HepG2 (cell line): ENCODE results near the gene INO80. TPM values are rescaled to one million over a fixed set of nuclear protein-coding genes. Genes with fewer than 3 reads are reported as not detected.

Source experiments
- ATAC-seq: fragments of 200-7000 bp; cut with Tn5 transposase; 3 replicates; pipeline ENCODE4 v1.9.1; 2020; ENCODE audit warnings: mild to moderate bottlenecking, moderate library complexity
- BruUV-seq: library from RNA; stranded (reverse); fragments of 400-500 nt; replicated peaks from 2 replicates; lab custom pipeline; 2021; lab: Mats Ljungman, UMichigan
- CTCF ChIA-PET: fragments of 300-600 bp; formaldehyde crosslinking; extraction: SDS; loops from one replicate; lab custom pipeline; 2021; ENCODE audit warnings: low total read pairs, inconsistent platforms, low intra/inter-chr PET ratio; lab: Yijun Ruan, JAX
- POLR2A ChIA-PET: fragments of 350-600 bp; sonication (Branson Sonifier 250); formaldehyde crosslinking; loops from one replicate; lab custom pipeline; 2020; ENCODE audit warnings: antibody characterized with exemption, inconsistent platforms; lab: Yijun Ruan, JAX
- DNase-seq: peaks from one replicate; pipeline ENCODE4 v3.0.0-alpha.2; 2015; ENCODE audit warnings: low spot score
- FAIRE-seq: peaks from 3 replicates; lab custom pipeline; 2011; peaks lifted over from hg19 to GRCh38; lab: Jason Lieb, UNC
- H2AFZ ChIP-seq: one replicate; pipeline ENCODE4 v1.6.1; 2011; ENCODE audit warnings: low read length, inconsistent platforms
- H3K27ac ChIP-seq: fragments of 300-600 bp; 3 replicates; pipeline ENCODE4 v1.8.0; 2011; ENCODE audit warnings: mixed run types, mild to moderate bottlenecking, mixed read lengths, low read length, inconsistent platforms; ENCODE audit not compliant: insufficient read depth; ENCODE audit errors: extremely low read length
- H3K27me3 ChIP-seq, 2 experiments: fragments of 200-600 bp in 1 of 2; 2 replicates in 1 of 2; 3 replicates in 1 of 2; pipeline versions ENCODE4 v1.6.0 to v1.8.0; 2011; ENCODE audit warnings: low read length in 2 of 2, mild to moderate bottlenecking in 2 of 2, moderate library complexity in 2 of 2, inconsistent platforms in 1 of 2; ENCODE audit not compliant: insufficient read depth in 2 of 2, control insufficient read depth in 1 of 2
- H3K36me3 ChIP-seq, 2 experiments: fragments of 200-600 bp in 1 of 2; replicated peaks in 1 of 2; 2 replicates in 1 of 2; 3 replicates in 1 of 2; pipeline versions ENCODE4 v1.5.1 to v1.8.0; 2011; ENCODE audit warnings: low read length in 2 of 2, inconsistent platforms in 1 of 2; ENCODE audit not compliant: insufficient read depth in 2 of 2, control insufficient read depth in 1 of 2
- H3K4me1 ChIP-seq: 2 replicates; pipeline ENCODE4 v1.5.1; 2012; ENCODE audit warnings: low read length, inconsistent platforms; ENCODE audit not compliant: insufficient read depth
- H3K4me2 ChIP-seq: 2 replicates; pipeline ENCODE4 v1.6.0; 2011; ENCODE audit warnings: low read depth, low read length, inconsistent platforms
- H3K4me3 ChIP-seq, 3 experiments: fragments of 200-600 bp in 1 of 3; sonication (generic), shearing (Covaris generic) in 1 of 3; replicated peaks in 1 of 3; 2 replicates each; pipeline ENCODE4 v1.5.1; 2011 to 2016; ENCODE audit warnings: low read length in 3 of 3, inconsistent platforms in 2 of 3, low read depth in 2 of 3, mild to moderate bottlenecking in 2 of 3, control low read depth in 1 of 3, mixed read lengths in 1 of 3; ENCODE audit not compliant: insufficient read depth in 1 of 3
- H3K79me2 ChIP-seq: one replicate; pipeline ENCODE4 v1.6.1; 2011; ENCODE audit warnings: low read length, inconsistent platforms; ENCODE audit not compliant: insufficient read depth
- H3K9ac ChIP-seq: 2 replicates; pipeline ENCODE4 v1.6.0; 2011; ENCODE audit warnings: mild to moderate bottlenecking, low read depth, low read length, inconsistent platforms; ENCODE audit not compliant: insufficient read depth
- H3K9me3 ChIP-seq: 2 replicates; pipeline ENCODE4 v1.5.1; 2012; ENCODE audit warnings: mild to moderate bottlenecking, low read length
- H4K20me1 ChIP-seq: 2 replicates; pipeline ENCODE4 v1.6.0; 2011; ENCODE audit warnings: inconsistent platforms, mild to moderate bottlenecking, low read length, moderate library complexity; ENCODE audit not compliant: insufficient read depth
- ADNP ChIP-seq: sonication (generic); formaldehyde crosslinking; IDR thresholded peaks from 2 replicates; pipeline ENCODE4 v1.4.0; 2020; ENCODE audit warnings: missing genetic modification reagents
- ATRX ChIP-seq: sonication (generic); formaldehyde crosslinking; IDR thresholded peaks from 2 replicates; pipeline ENCODE4 v1.4.0; 2020; ENCODE audit warnings: missing genetic modification reagents, borderline replicate concordance
- CREM ChIP-seq, 2 experiments: sonication (generic) in 1 of 2; formaldehyde crosslinking in 1 of 2; IDR thresholded peaks; 2 replicates each; pipeline versions ENCODE4 v1.4.0 to v1.6.1; 2016 to 2020; ENCODE audit warnings: antibody characterized with exemption in 1 of 2, mild to moderate bottlenecking in 1 of 2, missing genetic modification reagents in 1 of 2
- EEA1 ChIP-seq: sonication (generic); formaldehyde crosslinking; IDR thresholded peaks from 2 replicates; pipeline ENCODE4 v1.5.1; 2020; ENCODE audit warnings: mild to moderate bottlenecking, missing genetic modification reagents, borderline replicate concordance
- LCORL ChIP-seq, 2 experiments: fragments of 450-650 bp in 1 of 2; sonication (generic) in 1 of 2; formaldehyde crosslinking in 1 of 2; IDR thresholded peaks; 2 replicates each; pipeline versions ENCODE4 v1.5.0 to v1.6.1; 2017 to 2020; ENCODE audit warnings: antibody characterized with exemption in 1 of 2, missing genetic modification reagents in 1 of 2
- NR1H2 ChIP-seq: sonication (generic); formaldehyde crosslinking; IDR thresholded peaks from 2 replicates; pipeline ENCODE4 v1.8.1; 2022; ENCODE audit warnings: low read depth, missing genetic modification reagents, borderline replicate concordance
- NR2F6 ChIP-seq, 2 experiments: IDR thresholded peaks; 2 replicates each; pipeline ENCODE4 v1.6.1; 2016; ENCODE audit warnings: antibody characterized with exemption in 1 of 2, mild to moderate bottlenecking in 1 of 2
- SMAD9 ChIP-seq: sonication (generic); formaldehyde crosslinking; IDR thresholded peaks from 2 replicates; pipeline ENCODE4 v1.5.1; 2020; ENCODE audit warnings: mild to moderate bottlenecking, missing genetic modification reagents
- STAT6 ChIP-seq: sonication (generic); formaldehyde crosslinking; IDR thresholded peaks from 2 replicates; pipeline ENCODE4 v1.4.0; 2020; ENCODE audit warnings: missing genetic modification reagents, mild to moderate bottlenecking, borderline replicate concordance
- SYNCRIP ChIP-seq: fragments of 200-400 bp; formaldehyde crosslinking; IDR thresholded peaks from 2 replicates; pipeline ENCODE4 v1.6.1; 2018; ENCODE audit warnings: mild to moderate bottlenecking, low read depth, low read length; ENCODE audit not compliant: insufficient read depth
- TBL1XR1 ChIP-seq: fragments of 150-350 bp; IDR thresholded peaks from 2 replicates; pipeline ENCODE4 v1.6.1; 2014; ENCODE audit warnings: borderline replicate concordance, low read length; ENCODE audit not compliant: partially characterized antibody
- ZNF235 ChIP-seq: sonication (generic); formaldehyde crosslinking; IDR thresholded peaks from 2 replicates; pipeline ENCODE4 v1.8.1; 2023; ENCODE audit warnings: mild to moderate bottlenecking, missing genetic modification reagents, borderline replicate concordance
- ZNF512 ChIP-seq: sonication (generic); formaldehyde crosslinking; IDR thresholded peaks from 2 replicates; pipeline ENCODE4 v1.4.0; 2020; ENCODE audit warnings: mild to moderate bottlenecking, missing genetic modification reagents
- WGBS: methylation state at CpG from one replicate; pipeline ENCODE4 v1.1.6; 2017; ENCODE audit warnings: low lambda C conversion rate; 5-methylcytosine and 5-hydroxymethylcytosine counted together
- in situ Hi-C: cut with HindIII; loops from 2 replicates; pipeline ENCODE4 v1.10.0; 2017; ENCODE audit warnings: low pct_unique_long_range_greater_than_20kb; ENCODE audit not compliant: extremely low pct_ligation_motif_present
- intact Hi-C: fragments of 100-400 bp; cut with micrococcal nuclease; formaldehyde crosslinking; loops from one replicate; pipeline ENCODE4 v1.10.0; 2022; ENCODE audit not compliant: unreplicated experiment
- polyA plus RNA-seq, 8 experiments: library from polyadenylated mRNA; depleted of rRNA in 3 of 8; stranded (reverse) in 7 of 8; unstranded in 1 of 8; fragments of >200 nt; fragmentation: Illumina TruSeq in 4 of 8; extraction: Trizol in 4 of 8; gene quantifications; 2 replicates each; pipeline versions ENCODE4 v1.2.1 to v1.2.3, GENCODE V29; 2011 to 2016; ENCODE audit warnings: low read depth in 4 of 8, missing spikeins in 1 of 8, mixed read lengths in 1 of 8; ENCODE audit not compliant: insufficient read depth in 1 of 8
- total RNA-seq, 5 experiments: library from RNA; depleted of rRNA; stranded (reverse); fragments of >200 nt; fragmentation: Illumina TruSeq; extraction: Trizol; gene quantifications; 2 replicates each; pipeline ENCODE4 v1.2.3, GENCODE V29; 2016; ENCODE audit warnings: low read depth in 1 of 5
- TF ChIP-seq, protein P1 (sequence below): sonication (generic); formaldehyde crosslinking; IDR thresholded peaks from 2 replicates; pipeline ENCODE4 v1.9.0; 2021; ENCODE audit warnings: missing genetic modification reagents, borderline replicate concordance
- TF ChIP-seq, protein P2 (sequence below): sonication (generic); formaldehyde crosslinking; IDR thresholded peaks from 2 replicates; pipeline ENCODE4 v1.8.0; 2023; ENCODE audit warnings: mild to moderate bottlenecking, missing genetic modification reagents

The INO80 gene
- total and polyA plus RNA-seq, 2 of the 13 experiments (the other 11 are each of a cell fraction or from before 2014, with no cell fraction given): 3.6 to 14.8 TPM

GRCh38 chr15:41019174-41019573 lies 96.9 kb downstream of the INO80 start:
- CTCF ChIA-PET: no interaction called here
- DNase-seq (no peak), ATAC-seq (no peak), FAIRE-seq (no peak)
- BruUV-seq: no TSS peak
- POLR2A ChIA-PET: no interaction called here
- in situ Hi-C loops (no loop called here), intact Hi-C loops (no loop called here)
- Histone ChIP-seq H3K4me3 (no peak overlapping the region), H4K20me1 (no peaks in the 10 kb centered on the region), H3K36me3 (peaks cover 16 to 49% of the 10 kb centered on the region in 2 experiments), H3K4me2 (no peak overlapping the region), H3K27me3 (no peaks in the 10 kb centered on the region), H3K27ac (no peak overlapping the region), H3K4me1 (peaks cover 34% of the 10 kb centered on the region), H3K9me3 (no peaks in the 10 kb centered on the region), H3K79me2 (no peaks in the 10 kb centered on the region), H2AFZ (no peak overlapping the region), H3K9ac (no peak overlapping the region)
- 64% methylated on average over 5 of the region's 5 CpGs for WGBS
- no peak for TF ChIP-seq SYNCRIP
- no peak for TF ChIP-seq ZNF235 (CRISPR knock-in tag)
- TF ChIP-seq, protein P1, sequence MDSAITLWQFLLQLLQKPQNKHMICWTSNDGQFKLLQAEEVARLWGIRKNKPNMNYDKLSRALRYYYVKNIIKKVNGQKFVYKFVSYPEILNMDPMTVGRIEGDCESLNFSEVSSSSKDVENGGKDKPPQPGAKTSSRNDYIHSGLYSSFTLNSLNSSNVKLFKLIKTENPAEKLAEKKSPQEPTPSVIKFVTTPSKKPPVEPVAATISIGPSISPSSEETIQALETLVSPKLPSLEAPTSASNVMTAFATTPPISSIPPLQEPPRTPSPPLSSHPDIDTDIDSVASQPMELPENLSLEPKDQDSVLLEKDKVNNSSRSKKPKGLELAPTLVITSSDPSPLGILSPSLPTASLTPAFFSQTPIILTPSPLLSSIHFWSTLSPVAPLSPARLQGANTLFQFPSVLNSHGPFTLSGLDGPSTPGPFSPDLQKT (CRISPR knock-in tag): no peak
- TF ChIP-seq ADNP (CRISPR knock-in tag): no peak
- no peak for TF ChIP-seq ATRX (CRISPR knock-in tag)
- no peak for TF ChIP-seq CREM (IDR thresholded peaks at IDR 0.05)
- TF ChIP-seq CREM (CRISPR knock-in tag; IDR thresholded peaks at IDR 0.05): no peak
- TF ChIP-seq NR2F6 (IDR thresholded peaks at IDR 0.05): no peak
- no peak for TF ChIP-seq NR2F6 (CRISPR knock-in tag; IDR thresholded peaks at IDR 0.05)
- no peak for TF ChIP-seq LCORL (IDR thresholded peaks at IDR 0.05)
- no peak for TF ChIP-seq LCORL (CRISPR knock-in tag; IDR thresholded peaks at IDR 0.05)
- no peak for TF ChIP-seq TBL1XR1
- no peak for TF ChIP-seq EEA1 (CRISPR knock-in tag)
- TF ChIP-seq NR1H2 (CRISPR knock-in tag): no peak
- TF ChIP-seq, protein P2, sequence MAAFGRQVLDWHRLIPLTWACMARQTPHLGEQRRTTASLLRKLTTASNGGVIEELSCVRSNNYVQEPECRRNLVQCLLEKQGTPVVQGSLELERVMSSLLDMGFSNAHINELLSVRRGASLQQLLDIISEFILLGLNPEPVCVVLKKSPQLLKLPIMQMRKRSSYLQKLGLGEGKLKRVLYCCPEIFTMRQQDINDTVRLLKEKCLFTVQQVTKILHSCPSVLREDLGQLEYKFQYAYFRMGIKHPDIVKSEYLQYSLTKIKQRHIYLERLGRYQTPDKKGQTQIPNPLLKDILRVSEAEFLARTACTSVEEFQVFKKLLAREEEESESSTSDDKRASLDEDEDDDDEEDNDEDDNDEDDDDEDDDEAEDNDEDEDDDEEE: no peak
- no peak for TF ChIP-seq ZNF512 (CRISPR knock-in tag)
- TF ChIP-seq STAT6 (CRISPR knock-in tag): no peak
- TF ChIP-seq SMAD9 (CRISPR knock-in tag): no peak
